Measurements from ENCODE around the gene UBE4B.

DNA sequence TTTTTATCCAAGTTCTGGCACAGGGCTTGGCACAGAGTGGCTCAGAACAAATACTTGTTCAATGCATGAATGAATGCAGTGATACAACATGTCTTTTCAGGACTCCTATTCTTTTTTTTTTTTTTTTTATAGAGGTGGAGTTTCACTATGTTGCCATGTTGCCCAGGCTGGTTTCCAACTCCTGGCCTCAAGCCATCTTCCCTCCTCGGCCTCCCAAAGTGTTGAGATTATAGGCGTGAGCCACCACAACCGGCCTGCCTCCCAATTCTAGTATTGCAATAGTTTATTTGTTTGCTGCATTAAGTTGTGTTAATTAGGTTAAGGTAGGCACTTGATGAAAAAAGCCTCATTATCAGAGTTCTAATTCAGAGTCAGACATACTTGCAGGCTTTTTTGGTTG is 17.9 kb downstream of the UBE4B start:
- TF ChIP-seq, protein P1, sequence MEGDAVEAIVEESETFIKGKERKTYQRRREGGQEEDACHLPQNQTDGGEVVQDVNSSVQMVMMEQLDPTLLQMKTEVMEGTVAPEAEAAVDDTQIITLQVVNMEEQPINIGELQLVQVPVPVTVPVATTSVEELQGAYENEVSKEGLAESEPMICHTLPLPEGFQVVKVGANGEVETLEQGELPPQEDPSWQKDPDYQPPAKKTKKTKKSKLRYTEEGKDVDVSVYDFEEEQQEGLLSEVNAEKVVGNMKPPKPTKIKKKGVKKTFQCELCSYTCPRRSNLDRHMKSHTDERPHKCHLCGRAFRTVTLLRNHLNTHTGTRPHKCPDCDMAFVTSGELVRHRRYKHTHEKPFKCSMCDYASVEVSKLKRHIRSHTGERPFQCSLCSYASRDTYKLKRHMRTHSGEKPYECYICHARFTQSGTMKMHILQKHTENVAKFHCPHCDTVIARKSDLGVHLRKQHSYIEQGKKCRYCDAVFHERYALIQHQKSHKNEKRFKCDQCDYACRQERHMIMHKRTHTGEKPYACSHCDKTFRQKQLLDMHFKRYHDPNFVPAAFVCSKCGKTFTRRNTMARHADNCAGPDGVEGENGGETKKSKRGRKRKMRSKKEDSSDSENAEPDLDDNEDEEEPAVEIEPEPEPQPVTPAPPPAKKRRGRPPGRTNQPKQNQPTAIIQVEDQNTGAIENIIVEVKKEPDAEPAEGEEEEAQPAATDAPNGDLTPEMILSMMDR (IDR thresholded peaks at IDR 0.05), result no peak
- no peak for TF ChIP-seq POLR2A (IDR thresholded peaks at IDR 0.05)

All from esophagus squamous epithelium (tissue), 4 donors.